ENCODE results near the gene KLHL2.

- no peak for TF ChIP-seq FOXM1 (IDR thresholded peaks at IDR 0.05; ENCODE audit: borderline replicate concordance)
- no peak for TF ChIP-seq ELF4 (IDR thresholded peaks at IDR 0.05)
- no peak for TF ChIP-seq SP1 (IDR thresholded peaks at IDR 0.05)
- TF ChIP-seq FOXK2 (IDR thresholded peaks at IDR 0.05): no peak
- TF ChIP-seq HDGF (IDR thresholded peaks at IDR 0.05; ENCODE audit: borderline replicate concordance): no peak
- TF ChIP-seq ARNT (IDR thresholded peaks at IDR 0.05): no peak
- no peak for TF ChIP-seq BHLHE40 (IDR thresholded peaks at IDR 0.05; ENCODE audit: borderline replicate concordance)
- TF ChIP-seq ZNF384 (IDR thresholded peaks at IDR 0.05): no peak
- TF ChIP-seq SUZ12 (IDR thresholded peaks at IDR 0.05): no peak
Measured at GRCh38 chr4:165309456-165309855, 102.1 kb downstream of the KLHL2 start.

All from HEK293T (cell line).